ENCODE measurements around the gene DUSP18. TPM values are rescaled to one million over a fixed set of nuclear protein-coding genes. Genes with fewer than 3 reads are reported as not detected.

DUSP18 gene
- total RNA-seq, 1 donor, result 14.1 TPM

- H4K20me1 ChIP-seq (ENCODE audit: insufficient read depth, low read length), result peaks cover 9% of the 10 kb centered on the region
- no peaks in the 10 kb centered on the region for H3K27me3 ChIP-seq (ENCODE audit: insufficient read depth, low read length)
- no peak for DNase-seq (ENCODE audit: insufficient read length, low spot score, missing footprints)
- no peak overlapping the region for H3K27ac ChIP-seq (ENCODE audit: low read depth, low read length)
- no peak overlapping the region for H3K4me2 ChIP-seq (ENCODE audit: insufficient read depth, low read length)
- H3K9me3 ChIP-seq (ENCODE audit: low read depth, low read length), result no peaks in the 10 kb centered on the region
- no peak overlapping the region for H3K4me3 ChIP-seq (ENCODE audit: insufficient read depth, low read length)
- peaks cover 24% of the 10 kb centered on the region for H3K4me1 ChIP-seq (ENCODE audit: insufficient read depth, low read length)
- no peak overlapping the region for H2AFZ ChIP-seq (ENCODE audit: low read length)
- H3K36me3 ChIP-seq (ENCODE audit: insufficient read depth, low read length), result peaks cover 3% of the 10 kb centered on the region
- H3K79me2 ChIP-seq (ENCODE audit: insufficient read depth, low read length), result peaks cover 35% of the 10 kb centered on the region
- no peak for TF ChIP-seq CTCF (IDR thresholded peaks at IDR 0.05; ENCODE audit: extremely low read depth, low read depth, low read length)
Observed at GRCh38 chr22:30647536-30647935, 20.1 kb downstream of the DUSP18 start.

DNA sequence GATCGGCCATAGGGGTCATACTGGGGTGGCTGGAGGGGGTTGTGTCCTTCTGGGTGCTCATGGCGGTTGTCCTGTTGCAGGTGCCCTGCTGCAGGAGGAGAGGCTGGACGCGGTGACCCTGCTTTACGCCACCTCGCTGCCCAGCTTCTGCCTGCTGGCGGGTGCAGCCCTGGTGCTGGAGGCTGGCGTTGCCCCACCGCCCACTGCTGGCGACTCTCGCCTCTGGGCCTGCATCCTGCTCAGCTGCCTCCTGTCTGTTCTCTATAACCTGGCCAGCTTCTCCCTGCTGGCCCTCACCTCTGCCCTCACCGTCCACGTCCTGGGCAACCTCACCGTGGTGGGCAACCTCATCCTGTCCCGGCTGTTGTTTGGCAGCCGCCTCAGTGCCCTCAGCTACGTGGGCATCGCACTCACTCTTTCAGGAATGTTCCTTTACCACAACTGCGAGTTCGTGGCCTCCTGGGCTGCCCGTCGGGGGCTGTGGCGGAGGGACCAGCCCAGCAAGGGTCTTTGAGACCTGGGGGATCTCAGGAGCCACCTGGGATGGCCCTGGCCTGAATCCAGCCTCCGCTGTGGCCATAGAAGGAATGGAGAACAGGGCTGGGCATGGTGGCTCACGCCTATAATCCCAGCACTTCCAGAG, 21.0 kb downstream of the DUSP18 start:
- no peak overlapping the region for H3K4me3 ChIP-seq (ENCODE audit: insufficient read depth, low read length)
- H3K36me3 ChIP-seq (ENCODE audit: insufficient read depth, low read length), result peaks cover 3% of the 10 kb centered on the region
- peaks cover 24% of the 10 kb centered on the region for H3K4me1 ChIP-seq (ENCODE audit: insufficient read depth, low read length)
- H3K27me3 ChIP-seq (ENCODE audit: insufficient read depth, low read length), result no peaks in the 10 kb centered on the region
- H4K20me1 ChIP-seq (ENCODE audit: insufficient read depth, low read length), result peaks cover 9% of the 10 kb centered on the region
- DNase-seq (ENCODE audit: insufficient read length, low spot score, missing footprints), result no peak
- no peak overlapping the region for H3K27ac ChIP-seq (ENCODE audit: low read depth, low read length)
- no peaks in the 10 kb centered on the region for H3K9me3 ChIP-seq (ENCODE audit: low read depth, low read length)
- H3K79me2 ChIP-seq (ENCODE audit: insufficient read depth, low read length), result peaks cover 41% of the 10 kb centered on the region
- TF ChIP-seq CTCF (IDR thresholded peaks at IDR 0.05; ENCODE audit: extremely low read depth, low read depth, low read length), result no peak
- no peak overlapping the region for H2AFZ ChIP-seq (ENCODE audit: low read length)
- no peak overlapping the region for H3K4me2 ChIP-seq (ENCODE audit: insufficient read depth, low read length)

DNA sequence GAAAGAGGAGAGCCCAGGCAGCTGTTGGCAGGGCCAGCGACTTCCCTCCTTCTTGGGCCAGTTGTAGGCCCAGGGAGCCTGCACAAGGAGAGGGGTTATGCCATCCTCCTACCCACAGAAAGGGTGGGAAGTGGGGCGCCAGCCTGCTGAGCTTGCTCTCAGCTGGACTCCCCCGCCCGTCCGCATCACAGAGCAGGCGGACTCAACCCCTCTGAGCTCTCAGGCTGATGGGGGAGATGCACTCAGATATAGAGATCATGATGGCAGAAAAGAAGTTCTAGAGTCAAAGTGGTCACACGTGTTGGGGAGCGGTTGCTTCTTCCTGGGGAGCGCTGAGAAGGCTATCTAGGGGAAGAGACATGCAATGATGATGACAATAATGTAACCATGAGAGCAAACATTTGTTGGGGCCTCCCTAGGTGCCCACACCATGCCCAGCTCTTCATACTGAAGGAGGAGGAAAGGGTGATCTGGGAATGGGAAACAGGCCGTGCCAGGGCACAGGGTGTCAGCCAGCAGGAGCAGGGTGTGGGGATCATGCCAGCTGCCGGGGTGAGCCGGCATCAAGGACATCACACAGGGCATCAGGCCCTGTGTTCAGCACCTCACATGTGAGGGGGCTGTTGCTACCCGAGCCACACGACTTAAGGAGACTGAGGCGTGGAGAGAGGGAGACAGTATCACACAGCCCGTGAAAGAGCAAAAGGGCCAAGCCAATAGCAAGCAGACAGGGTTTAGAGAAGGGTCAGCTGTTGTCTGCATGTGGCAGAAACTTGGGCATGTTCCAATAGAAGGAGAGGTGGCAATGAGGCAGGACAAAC, 24.4 kb downstream of the DUSP18 start:
- Histone ChIP-seq H3K36me3 (ENCODE audit: insufficient read depth, low read length) (peaks cover 3% of the 10 kb centered on the region), H3K27ac (ENCODE audit: low read depth, low read length) (peak overlapping the region; percentile 85), H3K9me3 (ENCODE audit: low read depth, low read length) (no peaks in the 10 kb centered on the region), H3K4me1 (ENCODE audit: insufficient read depth, low read length) (peaks cover 13% of the 10 kb centered on the region), H4K20me1 (ENCODE audit: insufficient read depth, low read length) (peaks cover 9% of the 10 kb centered on the region), H3K4me2 (ENCODE audit: insufficient read depth, low read length) (peak overlapping the region; percentile 35), H3K27me3 (ENCODE audit: insufficient read depth, low read length) (no peaks in the 10 kb centered on the region), H2AFZ (ENCODE audit: low read length) (no peak overlapping the region), H3K4me3 (ENCODE audit: insufficient read depth, low read length) (no peak overlapping the region), H3K79me2 (ENCODE audit: insufficient read depth, low read length) (peaks cover 66% of the 10 kb centered on the region)
- no peak for DNase-seq (ENCODE audit: insufficient read length, low spot score, missing footprints)
- TF ChIP-seq CTCF (IDR thresholded peaks at IDR 0.05; ENCODE audit: extremely low read depth, low read depth, low read length), result no peak

- peaks cover 31% of the 10 kb centered on the region for H3K4me1 ChIP-seq (ENCODE audit: insufficient read depth, low read length)
- no peak overlapping the region for H3K27ac ChIP-seq (ENCODE audit: low read depth, low read length)
- peaks cover 73% of the 10 kb centered on the region for H3K79me2 ChIP-seq (ENCODE audit: insufficient read depth, low read length)
- H3K4me3 ChIP-seq (ENCODE audit: insufficient read depth, low read length), result no peak overlapping the region
- no peak for TF ChIP-seq CTCF (IDR thresholded peaks at IDR 0.05; ENCODE audit: extremely low read depth, low read depth, low read length)
- H2AFZ ChIP-seq (ENCODE audit: low read length), result no peak overlapping the region
- H3K27me3 ChIP-seq (ENCODE audit: insufficient read depth, low read length), result no peaks in the 10 kb centered on the region
- peaks cover 18% of the 10 kb centered on the region for H4K20me1 ChIP-seq (ENCODE audit: insufficient read depth, low read length)
- no peaks in the 10 kb centered on the region for H3K36me3 ChIP-seq (ENCODE audit: insufficient read depth, low read length)
- no peak for DNase-seq (ENCODE audit: insufficient read length, low spot score, missing footprints)
- no peaks in the 10 kb centered on the region for H3K9me3 ChIP-seq (ENCODE audit: low read depth, low read length)
- no peak overlapping the region for H3K4me2 ChIP-seq (ENCODE audit: insufficient read depth, low read length)
Observed at GRCh38 chr22:30640839-30641430, 26.7 kb downstream of the DUSP18 start.
